Amniotic stem cell (primary cell): ENCODE measurements around the gene CTU2.

Experiments used
- DNase-seq: peaks from one replicate; lab custom pipeline; 2025; lab: John Stamatoyannopoulos, UW

The CTU2 gene

GRCh38 chr16:88697116-88697830 lies 9.0 kb upstream of the CTU2 start:
- no peak for DNase-seq

- DNase-seq = no peak
Observed at GRCh38 chr16:88697831-88698615, 8.3 kb upstream of the CTU2 start.

- no peak for DNase-seq
Observed at GRCh38 chr16:88698646-88699045, 7.7 kb upstream of the CTU2 start.

GRCh38 chr16:88699180-88699579 lies 7.1 kb upstream of the CTU2 start:
- DNase-seq = no peak

- no peak for DNase-seq
Observed at GRCh38 chr16:88700322-88700635, 6.0 kb upstream of the CTU2 start.

GRCh38 chr16:88700636-88701482 lies 5.4 kb upstream of the CTU2 start:
- DNase-seq = peak; percentile 49

GRCh38 chr16:88701581-88702370 lies 4.5 kb upstream of the CTU2 start:
- no peak for DNase-seq

- no peak for DNase-seq
Observed at GRCh38 chr16:88702371-88703210, 3.7 kb upstream of the CTU2 start.

GRCh38 chr16:88703486-88704309 lies 2.6 kb upstream of the CTU2 start:
- no peak for DNase-seq

GRCh38 chr16:88705076-88705684 lies 1.1 kb upstream of the CTU2 start:
- no peak for DNase-seq

- no peak for DNase-seq
Observed at GRCh38 chr16:88705801-88706228, 488 bp upstream of the CTU2 start.

- DNase-seq = no peak
Observed at GRCh38 chr16:88706965-88707826, 893 bp downstream of the CTU2 start.

GRCh38 chr16:88710556-88710955 lies 4.3 kb downstream of the CTU2 start:
- DNase-seq = no peak

- no peak for DNase-seq
Observed at GRCh38 chr16:88711750-88712340, 5.5 kb downstream of the CTU2 start.

GRCh38 chr16:88712362-88712979 lies 6.2 kb downstream of the CTU2 start:
- DNase-seq = no peak

- no peak for DNase-seq
Observed at GRCh38 chr16:88713054-88713453, 6.8 kb downstream of the CTU2 start.

GRCh38 chr16:88713568-88714419 lies 7.5 kb downstream of the CTU2 start:
- no peak for DNase-seq
